ENCODE measurements around the gene ELOVL2. TPM values are rescaled to one million over a fixed set of nuclear protein-coding genes. Genes with fewer than 3 reads are reported as not detected.

Gene ELOVL2
- total and polyA plus RNA-seq, 8 donors: 0.23 to 1.8 TPM; not detected in 6

- Histone ChIP-seq H3K9me3 (peaks cover 0 to 15% (median 9%) of the 10 kb centered on the region in 4 donors), H3K36me3 (no peaks in the 10 kb centered on the region), H3K4me3 (no peak overlapping the region), H3K27me3 (no peaks in the 10 kb centered on the region), H3K4me1 (no peaks in the 10 kb centered on the region), H3K27ac (no peak overlapping the region)
- peak in 1 of 2 donors; percentile 65 for DNase-seq
- WGBS, 5 donors: 33 to 59% (median 41%) methylated on average over 1 of the region's 1 CpG
- intact Hi-C loops (cut with DNase I; ENCODE audit: low total_unique reads): no loop called here
- no peak for TF ChIP-seq POLR2AphosphoS5 (IDR thresholded peaks at IDR 0.05)
- TF ChIP-seq POLR2A (IDR thresholded peaks at IDR 0.05): no peak
- TF ChIP-seq, protein P1, sequence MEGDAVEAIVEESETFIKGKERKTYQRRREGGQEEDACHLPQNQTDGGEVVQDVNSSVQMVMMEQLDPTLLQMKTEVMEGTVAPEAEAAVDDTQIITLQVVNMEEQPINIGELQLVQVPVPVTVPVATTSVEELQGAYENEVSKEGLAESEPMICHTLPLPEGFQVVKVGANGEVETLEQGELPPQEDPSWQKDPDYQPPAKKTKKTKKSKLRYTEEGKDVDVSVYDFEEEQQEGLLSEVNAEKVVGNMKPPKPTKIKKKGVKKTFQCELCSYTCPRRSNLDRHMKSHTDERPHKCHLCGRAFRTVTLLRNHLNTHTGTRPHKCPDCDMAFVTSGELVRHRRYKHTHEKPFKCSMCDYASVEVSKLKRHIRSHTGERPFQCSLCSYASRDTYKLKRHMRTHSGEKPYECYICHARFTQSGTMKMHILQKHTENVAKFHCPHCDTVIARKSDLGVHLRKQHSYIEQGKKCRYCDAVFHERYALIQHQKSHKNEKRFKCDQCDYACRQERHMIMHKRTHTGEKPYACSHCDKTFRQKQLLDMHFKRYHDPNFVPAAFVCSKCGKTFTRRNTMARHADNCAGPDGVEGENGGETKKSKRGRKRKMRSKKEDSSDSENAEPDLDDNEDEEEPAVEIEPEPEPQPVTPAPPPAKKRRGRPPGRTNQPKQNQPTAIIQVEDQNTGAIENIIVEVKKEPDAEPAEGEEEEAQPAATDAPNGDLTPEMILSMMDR (IDR thresholded peaks at IDR 0.05): no peak
- TF ChIP-seq EP300 (IDR thresholded peaks at IDR 0.05): no peak
Observed at GRCh38 chr6:10962673-10963072, 81.4 kb downstream of the ELOVL2 start.

DNA sequence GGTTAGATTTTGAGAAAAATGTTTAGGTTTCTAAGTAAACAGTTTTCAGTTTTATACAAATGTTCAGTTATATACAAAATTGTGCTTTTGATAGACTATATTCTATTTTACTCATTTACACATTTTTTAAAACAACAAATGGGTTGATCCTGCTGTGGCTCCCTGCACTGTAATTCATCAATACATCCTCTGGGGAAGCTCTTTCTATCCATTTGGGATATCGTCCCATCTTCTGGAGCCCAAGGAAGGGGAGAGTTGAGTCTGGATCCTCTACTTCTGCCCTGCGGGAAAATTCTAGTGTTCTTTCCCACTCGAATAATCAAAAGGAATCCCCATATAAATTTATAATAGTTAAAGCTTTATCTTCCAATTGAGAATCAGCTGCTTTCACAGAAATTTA is 82.3 kb downstream of the ELOVL2 start:
- 83 to 86% (median 85%) methylated on average over 3 of the region's 3 CpGs for WGBS, 5 donors
- TF ChIP-seq POLR2AphosphoS5 (IDR thresholded peaks at IDR 0.05): no peak
- TF ChIP-seq EP300 (IDR thresholded peaks at IDR 0.05): no peak
- H3K9me3 ChIP-seq: peaks cover 0 to 12% (median 8%) of the 10 kb centered on the region in 4 donors
- no peaks in the 10 kb centered on the region for H3K4me1 ChIP-seq
- H3K27ac ChIP-seq: no peak overlapping the region
- H3K27me3 ChIP-seq: no peaks in the 10 kb centered on the region
- intact Hi-C loops (cut with DNase I; ENCODE audit: low total_unique reads): no loop called here
- H3K4me3 ChIP-seq: no peak overlapping the region
- H3K36me3 ChIP-seq: no peaks in the 10 kb centered on the region
- no peak for DNase-seq

DNA sequence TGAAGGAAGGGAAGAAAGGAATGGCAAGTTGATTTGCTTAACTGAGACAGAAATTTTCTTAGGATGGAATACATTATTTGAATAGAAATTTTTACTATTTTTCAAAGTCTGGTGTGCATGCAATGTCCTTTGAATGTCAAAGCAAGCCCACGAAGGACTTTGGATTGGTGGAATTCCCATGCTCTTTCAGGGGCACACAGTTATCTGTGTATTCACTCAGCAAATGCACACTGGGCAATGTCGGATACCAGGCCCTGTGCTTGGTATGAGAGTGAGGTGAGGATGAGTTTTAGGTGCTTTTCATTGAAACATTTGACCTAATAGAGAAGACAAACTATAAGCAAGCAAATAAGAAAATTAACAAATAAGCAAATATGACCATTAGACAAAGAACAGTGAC is 83.9 kb downstream of the ELOVL2 start:
- 72 to 85% (median 81%) methylated on average over 2 of the region's 2 CpGs for WGBS, 5 donors
- no peaks in the 10 kb centered on the region for H3K9me3 ChIP-seq

GRCh38 chr6:10957414-10957886 is 86.7 kb downstream of the ELOVL2 start:
- Histone ChIP-seq H3K27me3 (no peaks in the 10 kb centered on the region), H3K9me3 (no peaks in the 10 kb centered on the region), H3K4me3 (no peak overlapping the region), H3K4me1 (no peaks in the 10 kb centered on the region), H3K36me3 (no peaks in the 10 kb centered on the region), H3K27ac (no peak overlapping the region)
- TF ChIP-seq POLR2AphosphoS5 (IDR thresholded peaks at IDR 0.05): no peak
- TF ChIP-seq, protein P1 (IDR thresholded peaks at IDR 0.05): no peak
- intact Hi-C loops (cut with DNase I; ENCODE audit: low total_unique reads): no loop called here
- DNase-seq: no peak
- WGBS, 5 donors: 77 to 95% (median 85%) methylated on average over 6 of the region's 6 CpGs

More for the DNA sequence above, 83.9 kb downstream of the ELOVL2 start:
- no peak overlapping the region for H3K27ac ChIP-seq
- no peaks in the 10 kb centered on the region for H3K36me3 ChIP-seq
- TF ChIP-seq, protein P1 (IDR thresholded peaks at IDR 0.05): no peak
- TF ChIP-seq POLR2A (IDR thresholded peaks at IDR 0.05) (no peak), POLR2AphosphoS5 (IDR thresholded peaks at IDR 0.05) (no peak), EP300 (IDR thresholded peaks at IDR 0.05) (no peak)
- H3K4me1 ChIP-seq: no peaks in the 10 kb centered on the region
- intact Hi-C loops (cut with DNase I; ENCODE audit: low total_unique reads): no loop called here
- no peak overlapping the region for H3K4me3 ChIP-seq
- H3K27me3 ChIP-seq: no peaks in the 10 kb centered on the region
- no peak for DNase-seq

- peaks cover 0 to 2% (median 0%) of the 10 kb centered on the region in 4 donors for H3K4me1 ChIP-seq
- TF ChIP-seq, protein P1 (IDR thresholded peaks at IDR 0.05): no peak
- TF ChIP-seq EP300 (IDR thresholded peaks at IDR 0.05) (no peak), POLR2AphosphoS5 (IDR thresholded peaks at IDR 0.05) (no peak), POLR2A (IDR thresholded peaks at IDR 0.05) (no peak)
- no peak for DNase-seq
Observed at GRCh38 chr6:10956776-10957175, 87.3 kb downstream of the ELOVL2 start.

More at GRCh38 chr6:10956776-10957175, 87.3 kb downstream of the ELOVL2 start:
- no peak overlapping the region for H3K4me3 ChIP-seq
- H3K27me3 ChIP-seq: no peaks in the 10 kb centered on the region
- H3K9me3 ChIP-seq: no peaks in the 10 kb centered on the region
- intact Hi-C loops (cut with DNase I; ENCODE audit: low total_unique reads): no loop called here
- no peak overlapping the region for H3K27ac ChIP-seq
- H3K36me3 ChIP-seq: no peaks in the 10 kb centered on the region

Measured in stomach (tissue), 9 donors.